ENCODE data around the gene MAD1L1. TPM values are rescaled to one million over a fixed set of nuclear protein-coding genes. Genes with fewer than 3 reads are reported as not detected.

Gene MAD1L1
- total and polyA plus RNA-seq, 4 donors, result 12.8 to 20.7 (median 16.5) TPM

DNA sequence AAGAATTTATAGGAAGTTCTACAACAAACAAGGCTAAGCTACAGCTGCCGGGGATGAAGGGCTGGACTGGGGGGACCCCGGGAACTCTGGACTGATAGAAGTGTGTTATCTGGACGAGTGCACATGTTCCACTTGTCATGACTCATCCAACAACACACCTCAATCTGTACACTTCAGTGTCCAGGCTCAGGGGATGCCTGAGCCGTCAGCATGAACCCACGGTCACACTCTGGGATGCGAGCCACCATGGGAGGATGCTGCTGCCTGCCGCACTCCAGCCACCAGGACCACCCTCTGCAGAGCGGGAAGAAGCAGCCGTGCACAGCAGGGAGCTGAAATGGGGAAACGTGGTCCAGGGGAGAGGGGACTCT, 67.5 kb downstream of the MAD1L1 start:
- DNase-seq (ENCODE audit: low spot score), result peak; percentile 27
- H3K9me3 ChIP-seq (ENCODE audit: control insufficient read depth in 4 of 4, low read length in 3 of 4), result no peaks in the 10 kb centered on the region
- H3K4me3 ChIP-seq (ENCODE audit: low read depth in 1 of 3, low read length in 3 of 3), result no peak overlapping the region
- peaks cover 0 to 2% (median 0%) of the 10 kb centered on the region in 4 donors for H3K4me1 ChIP-seq (ENCODE audit: control insufficient read depth in 4 of 4, insufficient read depth in 4 of 4, low read length in 3 of 4)
- no peaks in the 10 kb centered on the region for H3K27me3 ChIP-seq (ENCODE audit: control insufficient read depth in 4 of 4, insufficient read depth in 4 of 4, low read length in 3 of 4)
- H3K36me3 ChIP-seq (ENCODE audit: control insufficient read depth in 4 of 4, insufficient read depth in 3 of 4, low read depth in 1 of 4, low read length in 3 of 4), result no peaks in the 10 kb centered on the region
- no peak for TF ChIP-seq FOXA2 (IDR thresholded peaks at IDR 0.05)
- no peak for TF ChIP-seq GABPA (IDR thresholded peaks at IDR 0.05 in 1 of 2, conservative IDR thresholded peaks at IDR 0.05 in 1 of 2)
- no peak for TF ChIP-seq SP1 (IDR thresholded peaks at IDR 0.05)
- TF ChIP-seq, protein P1, sequence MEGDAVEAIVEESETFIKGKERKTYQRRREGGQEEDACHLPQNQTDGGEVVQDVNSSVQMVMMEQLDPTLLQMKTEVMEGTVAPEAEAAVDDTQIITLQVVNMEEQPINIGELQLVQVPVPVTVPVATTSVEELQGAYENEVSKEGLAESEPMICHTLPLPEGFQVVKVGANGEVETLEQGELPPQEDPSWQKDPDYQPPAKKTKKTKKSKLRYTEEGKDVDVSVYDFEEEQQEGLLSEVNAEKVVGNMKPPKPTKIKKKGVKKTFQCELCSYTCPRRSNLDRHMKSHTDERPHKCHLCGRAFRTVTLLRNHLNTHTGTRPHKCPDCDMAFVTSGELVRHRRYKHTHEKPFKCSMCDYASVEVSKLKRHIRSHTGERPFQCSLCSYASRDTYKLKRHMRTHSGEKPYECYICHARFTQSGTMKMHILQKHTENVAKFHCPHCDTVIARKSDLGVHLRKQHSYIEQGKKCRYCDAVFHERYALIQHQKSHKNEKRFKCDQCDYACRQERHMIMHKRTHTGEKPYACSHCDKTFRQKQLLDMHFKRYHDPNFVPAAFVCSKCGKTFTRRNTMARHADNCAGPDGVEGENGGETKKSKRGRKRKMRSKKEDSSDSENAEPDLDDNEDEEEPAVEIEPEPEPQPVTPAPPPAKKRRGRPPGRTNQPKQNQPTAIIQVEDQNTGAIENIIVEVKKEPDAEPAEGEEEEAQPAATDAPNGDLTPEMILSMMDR (IDR thresholded peaks at IDR 0.05; ENCODE audit: low read depth, low read length, missing input control), result no peak
- TF ChIP-seq, protein P2, sequence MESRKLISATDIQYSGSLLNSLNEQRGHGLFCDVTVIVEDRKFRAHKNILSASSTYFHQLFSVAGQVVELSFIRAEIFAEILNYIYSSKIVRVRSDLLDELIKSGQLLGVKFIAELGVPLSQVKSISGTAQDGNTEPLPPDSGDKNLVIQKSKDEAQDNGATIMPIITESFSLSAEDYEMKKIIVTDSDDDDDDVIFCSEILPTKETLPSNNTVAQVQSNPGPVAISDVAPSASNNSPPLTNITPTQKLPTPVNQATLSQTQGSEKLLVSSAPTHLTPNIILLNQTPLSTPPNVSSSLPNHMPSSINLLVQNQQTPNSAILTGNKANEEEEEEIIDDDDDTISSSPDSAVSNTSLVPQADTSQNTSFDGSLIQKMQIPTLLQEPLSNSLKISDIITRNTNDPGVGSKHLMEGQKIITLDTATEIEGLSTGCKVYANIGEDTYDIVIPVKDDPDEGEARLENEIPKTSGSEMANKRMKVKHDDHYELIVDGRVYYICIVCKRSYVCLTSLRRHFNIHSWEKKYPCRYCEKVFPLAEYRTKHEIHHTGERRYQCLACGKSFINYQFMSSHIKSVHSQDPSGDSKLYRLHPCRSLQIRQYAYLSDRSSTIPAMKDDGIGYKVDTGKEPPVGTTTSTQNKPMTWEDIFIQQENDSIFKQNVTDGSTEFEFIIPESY (IDR thresholded peaks at IDR 0.05), result no peak
- TF ChIP-seq RAD21 (IDR thresholded peaks at IDR 0.05), result no peak
- TF ChIP-seq YY1 (IDR thresholded peaks at IDR 0.05), result no peak
- no peak overlapping the region for H3K9ac ChIP-seq (ENCODE audit: low read depth in 1 of 2, low read length in 2 of 2)
- H3K27ac ChIP-seq (ENCODE audit: low read depth in 1 of 2, low read length in 2 of 2), result no peak overlapping the region
- WGBS, result 97% methylated on average over 10 of the region's 10 CpGs

DNA sequence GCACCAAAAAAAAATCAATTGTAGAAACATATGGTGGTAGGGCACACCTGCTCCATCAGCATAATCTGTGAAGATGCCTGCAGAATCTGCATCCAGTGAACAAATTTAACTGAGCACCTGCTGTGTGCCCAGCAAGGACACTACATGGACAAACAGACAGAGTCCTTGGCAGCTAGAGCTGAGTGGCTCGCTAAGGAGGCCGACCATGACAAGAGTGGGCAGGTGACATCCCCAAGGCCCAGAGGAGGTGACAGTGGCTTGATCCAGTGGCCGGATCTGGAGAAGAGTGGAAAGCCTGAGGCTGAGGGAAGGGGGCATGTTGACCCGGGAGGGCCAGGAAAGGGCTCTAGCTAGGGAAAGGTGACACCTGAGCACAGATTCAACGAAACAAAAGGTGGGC, 68.1 kb downstream of the MAD1L1 start:
- Histone ChIP-seq H3K9ac (ENCODE audit: low read depth in 1 of 2, low read length in 2 of 2) (no peak overlapping the region), H3K9me3 (ENCODE audit: control insufficient read depth in 4 of 4, low read length in 3 of 4) (no peaks in the 10 kb centered on the region), H3K27ac (ENCODE audit: low read depth in 1 of 2, low read length in 2 of 2) (no peak overlapping the region), H3K36me3 (ENCODE audit: control insufficient read depth in 4 of 4, insufficient read depth in 3 of 4, low read depth in 1 of 4, low read length in 3 of 4) (no peaks in the 10 kb centered on the region), H3K4me3 (ENCODE audit: low read depth in 1 of 3, low read length in 3 of 3) (no peak overlapping the region), H3K27me3 (ENCODE audit: control insufficient read depth in 4 of 4, insufficient read depth in 4 of 4, low read length in 3 of 4) (no peaks in the 10 kb centered on the region), H3K4me1 (ENCODE audit: control insufficient read depth in 4 of 4, insufficient read depth in 4 of 4, low read length in 3 of 4) (peaks cover 0 to 2% (median 0%) of the 10 kb centered on the region in 4 donors)
- TF ChIP-seq, protein P3, sequence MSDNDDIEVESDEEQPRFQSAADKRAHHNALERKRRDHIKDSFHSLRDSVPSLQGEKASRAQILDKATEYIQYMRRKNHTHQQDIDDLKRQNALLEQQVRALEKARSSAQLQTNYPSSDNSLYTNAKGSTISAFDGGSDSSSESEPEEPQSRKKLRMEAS (IDR thresholded peaks at IDR 0.05), result no peak
- no peak for TF ChIP-seq HNF4G (IDR thresholded peaks at IDR 0.05)
- no peak for TF ChIP-seq GABPA (IDR thresholded peaks at IDR 0.05 in 1 of 2, conservative IDR thresholded peaks at IDR 0.05 in 1 of 2)
- TF ChIP-seq JUND (IDR thresholded peaks at IDR 0.05), result no peak
- TF ChIP-seq EGR1 (IDR thresholded peaks at IDR 0.05; ENCODE audit: low read depth in 2 of 2), result no peak
- 96% methylated on average over 5 of the region's 5 CpGs for WGBS
- peak; percentile 17 for DNase-seq (ENCODE audit: low spot score)

DNA sequence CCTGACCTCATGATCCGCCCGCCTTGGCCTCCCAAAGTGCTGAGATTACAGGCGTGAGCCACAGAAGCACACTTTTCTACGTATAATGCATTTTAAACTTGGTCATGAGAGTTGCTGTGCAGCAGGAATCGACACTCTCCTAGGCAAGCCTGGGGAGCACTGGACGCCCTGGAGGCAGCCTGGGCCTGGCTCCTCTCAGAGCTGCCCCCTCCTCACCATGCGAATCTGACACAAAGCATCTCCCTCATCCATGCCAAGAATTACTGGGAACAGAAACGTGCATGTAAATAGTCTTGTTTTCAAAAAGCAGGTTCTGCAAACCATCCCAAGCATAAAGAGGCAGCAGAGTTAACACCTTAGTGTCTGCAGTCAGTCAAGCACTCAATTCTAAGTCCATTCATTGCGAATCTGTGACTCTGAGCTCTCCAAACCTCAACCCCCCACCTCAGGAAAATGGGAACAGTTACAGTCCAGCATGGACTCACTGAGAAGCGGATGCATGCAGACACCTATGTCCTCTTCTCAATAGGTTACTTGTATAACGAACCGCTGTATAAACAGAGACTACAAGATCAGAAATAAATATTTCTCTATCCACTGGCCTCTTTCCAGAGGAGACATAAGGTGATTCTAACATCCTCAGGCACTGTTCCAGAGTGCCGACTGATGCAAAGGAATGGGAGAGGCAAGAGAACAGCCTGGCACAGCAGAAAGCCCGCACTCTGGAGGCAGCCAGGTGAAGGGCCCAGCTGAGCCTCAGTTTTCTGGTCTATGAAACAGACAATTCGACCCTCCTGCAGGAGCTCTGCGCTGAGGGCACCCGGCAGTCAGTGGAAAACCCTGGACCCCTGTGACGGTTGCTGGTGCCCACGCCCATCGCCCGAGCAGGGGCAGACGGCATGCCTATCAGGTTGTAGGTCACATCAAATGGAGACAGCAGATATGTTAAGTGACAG, 68.9 kb downstream of the MAD1L1 start:
- H3K27ac ChIP-seq (ENCODE audit: low read depth in 1 of 2, low read length in 2 of 2), result no peak overlapping the region
- H3K9me3 ChIP-seq (ENCODE audit: control insufficient read depth in 4 of 4, low read length in 3 of 4), result no peaks in the 10 kb centered on the region
- H3K4me1 ChIP-seq (ENCODE audit: control insufficient read depth in 4 of 4, insufficient read depth in 4 of 4, low read length in 3 of 4), result peaks cover 0 to 2% (median 0%) of the 10 kb centered on the region in 4 donors
- H3K9ac ChIP-seq (ENCODE audit: low read depth in 1 of 2, low read length in 2 of 2), result no peak overlapping the region
- peak; percentile 21 for DNase-seq (ENCODE audit: low spot score)
- H3K36me3 ChIP-seq (ENCODE audit: control insufficient read depth in 4 of 4, insufficient read depth in 3 of 4, low read depth in 1 of 4, low read length in 3 of 4), result no peaks in the 10 kb centered on the region
- no peak overlapping the region for H3K4me3 ChIP-seq (ENCODE audit: low read depth in 1 of 3, low read length in 3 of 3)
- 96% methylated on average over 22 of the region's 22 CpGs for WGBS
- H3K27me3 ChIP-seq (ENCODE audit: control insufficient read depth in 4 of 4, insufficient read depth in 4 of 4, low read length in 3 of 4), result no peaks in the 10 kb centered on the region
- TF ChIP-seq HNF4G (IDR thresholded peaks at IDR 0.05) (no peak), RXRA (IDR thresholded peaks at IDR 0.05) (no peak), HNF4A (conservative IDR thresholded peaks at IDR 0.05) (no peak), RAD21 (IDR thresholded peaks at IDR 0.05) (no peak), TAF1 (conservative IDR thresholded peaks at IDR 0.05) (no peak), FOXA1 (IDR thresholded peaks at IDR 0.05) (no peak), JUND (IDR thresholded peaks at IDR 0.05) (no peak)
- TF ChIP-seq, protein P4, sequence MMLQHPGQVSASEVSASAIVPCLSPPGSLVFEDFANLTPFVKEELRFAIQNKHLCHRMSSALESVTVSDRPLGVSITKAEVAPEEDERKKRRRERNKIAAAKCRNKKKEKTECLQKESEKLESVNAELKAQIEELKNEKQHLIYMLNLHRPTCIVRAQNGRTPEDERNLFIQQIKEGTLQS (IDR thresholded peaks at IDR 0.05), result no peak
- TF ChIP-seq, protein P1 (IDR thresholded peaks at IDR 0.05; ENCODE audit: low read depth, low read length, missing input control), result no peak
